Testis (tissue), 3 donors: ENCODE measurements around the gene CTBP1. TPM values are rescaled to one million over a fixed set of nuclear protein-coding genes. Genes with fewer than 3 reads are reported as not detected.

Source experiments
- DNase-seq: peaks from one replicate; pipeline ENCODE4 v3.0.0-alpha.2; 2019
- H3K27ac ChIP-seq, 2 donors: fragments of 200-600 bp; sonication (generic); one replicate each; pipeline ENCODE4 v1.5.1; 2019
- H3K27me3 ChIP-seq: fragments of 200-600 bp; sonication (generic); one replicate; pipeline ENCODE4 v1.5.1; 2019
- H3K36me3 ChIP-seq: fragments of 200-600 bp; sonication (generic); one replicate; pipeline ENCODE4 v1.5.1; 2017; ENCODE audit warnings: low read depth; ENCODE audit errors: missing control alignments
- H3K4me1 ChIP-seq: fragments of 200-600 bp; sonication (generic); one replicate; pipeline ENCODE4 v1.5.1; 2019
- H3K4me3 ChIP-seq, 2 donors: fragments of 200-600 bp; sonication (generic); one replicate each; pipeline ENCODE4 v1.5.1; 2017 to 2019
- H3K9me3 ChIP-seq: fragments of 200-600 bp; sonication (generic); one replicate; pipeline ENCODE4 v1.5.1; 2017
- CTCF ChIP-seq, 3 experiments: fragments of 450-650 bp in 2 of 3; fragments of 200-600 bp in 1 of 3; sonication (generic) in 1 of 3; IDR thresholded peaks; one replicate each; pipeline ENCODE4 v1.5.1; 2016 to 2019; ENCODE audit warnings: antibody characterized with exemption in 3 of 3, mild to moderate bottlenecking in 2 of 3, moderate library complexity in 1 of 3
- POLR2A ChIP-seq: fragments of 450-650 bp; IDR thresholded peaks from one replicate; pipeline ENCODE4 v1.6.1; 2017; ENCODE audit warnings: antibody characterized with exemption, mild to moderate bottlenecking, moderate library complexity
- WGBS, 2 donors: methylation state at CpG; one replicate each; pipeline ENCODE4 v1.1.5; 2018; 5-methylcytosine and 5-hydroxymethylcytosine counted together
- intact Hi-C: fragments of 100-400 bp; cut with DNase I; formaldehyde crosslinking; loops from one replicate; pipeline ENCODE4 v1.15.1; 2023; ENCODE audit warnings: low total_unique reads
- polyA plus RNA-seq: library from polyadenylated mRNA; stranded (reverse); fragments of 350-450 nt; fragmentation: Illumina TruSeq; extraction: RNeasy Lipid Tissue Mini Kit (QIAGEN cat#74804); gene quantifications from one replicate; pipeline ENCODE4 v1.2.3, GENCODE V29; 2014; ENCODE audit warnings: low read depth, low replicate concordance; ENCODE audit not compliant: insufficient read depth
- total RNA-seq, 2 donors: library from RNA; depleted of rRNA; stranded (reverse); fragments of >200 nt; gene quantifications; one replicate each; pipeline ENCODE4 v1.2.3, GENCODE V29; 2016

CTBP1 gene
- total and polyA plus RNA-seq, 3 donors from 2014 or later = 72.6 to 245 (median 240) TPM

DNA sequence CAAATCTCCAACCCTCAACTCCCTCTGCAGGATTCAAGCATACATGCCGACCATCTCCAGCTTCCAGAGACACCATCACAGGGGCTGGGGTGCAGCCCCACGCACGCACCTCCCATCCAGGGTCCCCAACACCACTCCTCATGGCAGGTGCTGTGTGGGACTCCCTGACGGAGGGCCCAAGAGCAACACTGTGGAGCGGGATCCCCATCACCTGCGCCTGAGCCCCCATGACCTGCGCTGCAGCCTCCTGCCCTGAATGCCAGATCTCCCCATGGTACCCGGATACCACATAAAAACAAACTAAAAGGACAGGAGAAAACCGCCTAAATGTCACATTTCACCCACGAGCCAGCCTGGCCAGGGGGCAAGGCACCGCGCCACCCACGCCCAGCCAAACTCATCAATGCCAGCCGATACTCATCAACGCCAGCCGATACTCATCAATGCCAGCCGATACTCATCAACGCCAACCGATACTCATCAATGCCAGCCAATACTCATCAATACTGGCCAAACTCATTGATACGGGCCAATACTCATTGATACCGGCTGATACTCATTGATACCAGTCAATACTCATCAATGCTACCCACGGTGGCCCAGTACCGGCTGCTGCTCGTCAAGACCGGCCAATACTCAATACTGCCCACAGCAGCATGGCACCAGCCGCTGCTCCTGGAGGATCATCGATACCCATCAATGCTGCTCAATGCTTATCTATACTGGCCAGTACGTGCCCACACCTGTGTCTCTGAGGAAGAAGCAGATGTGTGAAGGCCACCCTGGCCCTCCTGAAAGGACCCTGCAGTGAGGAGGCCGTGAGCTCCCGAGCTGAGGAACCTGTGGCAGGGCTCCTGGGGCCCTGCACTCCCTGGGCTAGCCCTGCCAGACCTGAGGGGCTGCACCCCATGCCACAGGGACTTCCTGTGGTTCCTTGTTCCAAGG is 6.2 kb downstream of the CTBP1 start:
- DNase-seq = no peak
- H3K4me3 ChIP-seq = no peak overlapping the region
- H3K9me3 ChIP-seq = no peaks in the 10 kb centered on the region
- no peak overlapping the region for H3K27ac ChIP-seq
- peaks cover 33% of the 10 kb centered on the region for H3K4me1 ChIP-seq
- H3K27me3 ChIP-seq = no peaks in the 10 kb centered on the region
- 95 to 96% methylated on average over 27 to 30 of the region's 30 CpGs for WGBS, 2 donors
- no peak for TF ChIP-seq CTCF (IDR thresholded peaks at IDR 0.05)
- TF ChIP-seq POLR2A = no peak
- no peaks in the 10 kb centered on the region for H3K36me3 ChIP-seq
- intact Hi-C loops = no loop called here

GRCh38 chr4:1241936-1242505 is 6.9 kb downstream of the CTBP1 start:
- H3K9me3 ChIP-seq = no peaks in the 10 kb centered on the region
- peaks cover 28% of the 10 kb centered on the region for H3K4me1 ChIP-seq
- no peak overlapping the region for H3K4me3 ChIP-seq
- H3K36me3 ChIP-seq = no peaks in the 10 kb centered on the region
- H3K27me3 ChIP-seq = no peaks in the 10 kb centered on the region
- intact Hi-C loops = no loop called here
- WGBS, 2 donors = 82 to 100% methylated on average over 3 to 23 of the region's 24 CpGs
- no peak for TF ChIP-seq CTCF (IDR thresholded peaks at IDR 0.05)
- TF ChIP-seq POLR2A = no peak
- no peak for DNase-seq
- no peak overlapping the region for H3K27ac ChIP-seq

GRCh38 chr4:1241466-1241935 is 7.4 kb downstream of the CTBP1 start:
- H3K4me1 ChIP-seq = peaks cover 23% of the 10 kb centered on the region
- no peak for DNase-seq
- TF ChIP-seq POLR2A (no peak), CTCF (IDR thresholded peaks at IDR 0.05) (no peak)

DNA sequence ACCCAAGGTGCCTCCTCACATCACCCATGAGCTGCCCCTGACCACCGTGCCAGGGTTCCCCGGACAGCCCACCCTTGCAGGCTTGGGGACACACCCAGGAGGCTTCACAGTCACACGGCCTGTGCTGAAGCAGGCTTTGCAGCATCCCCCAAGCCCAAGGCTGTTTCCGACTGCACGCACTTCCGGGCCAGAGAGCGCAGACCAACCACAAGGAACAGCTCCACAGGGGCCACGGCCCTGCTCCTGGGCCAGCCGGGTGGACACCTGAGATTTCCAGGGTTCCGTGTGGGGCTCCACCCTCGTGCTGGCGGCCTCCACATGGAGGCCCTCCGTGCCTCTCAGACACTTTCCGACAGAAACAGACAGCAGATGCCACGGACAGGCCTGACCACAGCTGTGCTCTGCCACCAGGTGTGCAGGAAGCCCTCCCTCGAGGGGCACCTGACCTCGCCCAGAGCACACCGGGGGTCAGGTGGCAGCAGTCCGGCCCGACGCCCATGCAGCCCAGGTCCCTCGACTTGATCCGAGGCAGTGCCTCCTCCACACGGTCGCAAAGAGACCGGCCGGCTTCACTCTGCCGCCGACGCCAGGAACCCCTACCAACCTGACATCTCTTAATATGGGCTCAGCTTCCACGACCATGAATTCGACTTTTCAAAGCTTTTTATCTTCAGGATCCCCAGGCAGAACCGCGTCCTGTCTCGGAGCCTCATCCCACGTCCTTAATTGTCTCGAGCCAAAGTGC is 8.0 kb downstream of the CTBP1 start:
- no peak overlapping the region for H3K27ac ChIP-seq
- H3K36me3 ChIP-seq = no peaks in the 10 kb centered on the region
- H3K4me1 ChIP-seq = peaks cover 17% of the 10 kb centered on the region
- TF ChIP-seq CTCF (IDR thresholded peaks at IDR 0.05) (no peak), POLR2A (no peak)
- no peaks in the 10 kb centered on the region for H3K27me3 ChIP-seq
- intact Hi-C loops = no loop called here
- no peaks in the 10 kb centered on the region for H3K9me3 ChIP-seq
- WGBS, 2 donors = 89 to 90% methylated on average over 34 to 37 of the region's 37 CpGs
- no peak overlapping the region for H3K4me3 ChIP-seq
- DNase-seq = no peak

More at GRCh38 chr4:1241466-1241935, 7.4 kb downstream of the CTBP1 start:
- H3K27ac ChIP-seq = no peak overlapping the region
- H3K9me3 ChIP-seq = no peaks in the 10 kb centered on the region
- H3K27me3 ChIP-seq = no peaks in the 10 kb centered on the region
- 85 to 93% methylated on average over 10 to 21 of the region's 21 CpGs for WGBS, 2 donors
- no peak overlapping the region for H3K4me3 ChIP-seq
- intact Hi-C loops = no loop called here
- H3K36me3 ChIP-seq = no peaks in the 10 kb centered on the region
